GM19452 (cell line): ENCODE data around the gene TMEM9B.
A peak's percentile ranks its signal among the peaks of the same experiment; 100 is the strongest.

Source experiments
- ATAC-seq: cut with Tn5 transposase; IDR thresholded peaks from one replicate; pipeline ENCODE4 v1.9.1; 2021; ENCODE audit not compliant: unreplicated experiment

The TMEM9B gene

GRCh38 chr11:8930456-8931175, 33.6 kb downstream of the TMEM9B start:
- ATAC-seq = no peak

GRCh38 chr11:8928981-8929615, 35.1 kb downstream of the TMEM9B start:
- ATAC-seq = no peak

GRCh38 chr11:8928205-8928604, 36.0 kb downstream of the TMEM9B start:
- no peak for ATAC-seq

- ATAC-seq = no peak
Measured at GRCh38 chr11:8927233-8927632, 37.0 kb downstream of the TMEM9B start.

- ATAC-seq = no peak
Measured at GRCh38 chr11:8926236-8926635, 38.0 kb downstream of the TMEM9B start.

GRCh38 chr11:8925711-8926110, 38.5 kb downstream of the TMEM9B start:
- no peak for ATAC-seq

GRCh38 chr11:8922691-8923090, 41.6 kb downstream of the TMEM9B start:
- ATAC-seq = no peak

GRCh38 chr11:8917157-8917825, 47.0 kb downstream of the TMEM9B start:
- ATAC-seq = no peak

- no peak for ATAC-seq
Measured at GRCh38 chr11:8914661-8915018, 49.6 kb downstream of the TMEM9B start.

- ATAC-seq = no peak
Measured at GRCh38 chr11:8913961-8914660, 50.1 kb downstream of the TMEM9B start.

- peak; percentile 65 for ATAC-seq
Measured at GRCh38 chr11:8911029-8911823, 53.0 kb downstream of the TMEM9B start, which contains the start of gene AKIP1. TSS of gene AKIP1 (plus strand) at chr11:8911189. CDS start at chr11:8911450, 261 bp downstream.

- ATAC-seq = peak; percentile 20
Measured at GRCh38 chr11:8910649-8911026, 53.6 kb downstream of the TMEM9B start.

- ATAC-seq = no peak
Measured at GRCh38 chr11:8908099-8908498, 56.1 kb downstream of the TMEM9B start.

GRCh38 chr11:8907116-8907515, 57.1 kb downstream of the TMEM9B start:
- ATAC-seq = no peak

GRCh38 chr11:8905528-8906165, 58.6 kb downstream of the TMEM9B start:
- no peak for ATAC-seq

- ATAC-seq = no peak
Measured at GRCh38 chr11:8899119-8899753, 65.0 kb downstream of the TMEM9B start.
